ENCODE data around the gene MAGI1. TPM values are rescaled to one million over a fixed set of nuclear protein-coding genes. Genes with fewer than 3 reads are reported as not detected.

Gene MAGI1
- total RNA-seq, 4 donors from 2014 or later = 17.2 to 40.8 (median 28.1) TPM

- Histone ChIP-seq H3K4me3 (no peak overlapping the region), H3K4me1 (peaks cover 0 to 19% (median 0%) of the 10 kb centered on the region in 3 donors), H3K9me3 (no peaks in the 10 kb centered on the region), H3K27ac (peak overlapping the region in 1 of 4 donors; percentile 67), H3K27me3 (no peaks in the 10 kb centered on the region), H3K36me3 (no peaks in the 10 kb centered on the region)
- 55 to 89% methylated on average over 1 of the region's 1 CpG for WGBS, 2 donors (ENCODE audit: low coverage in 1 of 2)
- TF ChIP-seq EP300 (IDR thresholded peaks at IDR 0.05) (no peak), POLR2AphosphoS5 (IDR thresholded peaks at IDR 0.05) (no peak), CTCF (IDR thresholded peaks at IDR 0.05) (no peak), POLR2A (IDR thresholded peaks at IDR 0.05) (no peak)
- ATAC-seq = no peak
Measured at GRCh38 chr3:65888196-65888595, 150.5 kb downstream of the MAGI1 start.

GRCh38 chr3:65886391-65886790 lies 152.3 kb downstream of the MAGI1 start:
- TF ChIP-seq POLR2AphosphoS5 (IDR thresholded peaks at IDR 0.05) = no peak
- no peak for TF ChIP-seq CTCF (IDR thresholded peaks at IDR 0.05)
- TF ChIP-seq POLR2A (IDR thresholded peaks at IDR 0.05) = no peak
- no peak for TF ChIP-seq EP300 (IDR thresholded peaks at IDR 0.05)
- Histone ChIP-seq H3K27me3 (no peaks in the 10 kb centered on the region), H3K36me3 (no peaks in the 10 kb centered on the region), H3K4me1 (peaks cover 0 to 20% (median 0%) of the 10 kb centered on the region in 3 donors), H3K4me3 (no peak overlapping the region), H3K9me3 (no peaks in the 10 kb centered on the region), H3K27ac (no peak overlapping the region)
- ATAC-seq = no peak
- 60 to 78% methylated on average over 1 to 5 of the region's 5 CpGs for WGBS, 2 donors (ENCODE audit: low coverage in 1 of 2)

GRCh38 chr3:65884071-65884470 lies 154.6 kb downstream of the MAGI1 start:
- no peak for ATAC-seq
- TF ChIP-seq POLR2A (IDR thresholded peaks at IDR 0.05) = no peak
- no peak for TF ChIP-seq EP300 (IDR thresholded peaks at IDR 0.05)
- TF ChIP-seq CTCF (IDR thresholded peaks at IDR 0.05) = no peak
- TF ChIP-seq POLR2AphosphoS5 (IDR thresholded peaks at IDR 0.05) = no peak
- Histone ChIP-seq H3K27ac (no peak overlapping the region), H3K27me3 (no peaks in the 10 kb centered on the region), H3K4me3 (no peak overlapping the region), H3K9me3 (no peaks in the 10 kb centered on the region), H3K36me3 (no peaks in the 10 kb centered on the region), H3K4me1 (peaks cover 0 to 13% (median 0%) of the 10 kb centered on the region in 3 donors)
- 59 to 67% methylated on average over 3 to 4 of the region's 4 CpGs for WGBS, 2 donors (ENCODE audit: low coverage in 1 of 2)

- no peak for TF ChIP-seq POLR2AphosphoS5 (IDR thresholded peaks at IDR 0.05)
- no peak for TF ChIP-seq POLR2A (IDR thresholded peaks at IDR 0.05)
- no peak for TF ChIP-seq CTCF (IDR thresholded peaks at IDR 0.05)
- no peak for TF ChIP-seq EP300 (IDR thresholded peaks at IDR 0.05)
- no peak for ATAC-seq
- Histone ChIP-seq H3K36me3 (no peaks in the 10 kb centered on the region), H3K9me3 (no peaks in the 10 kb centered on the region), H3K4me1 (peaks cover 0 to 9% (median 0%) of the 10 kb centered on the region in 3 donors), H3K4me3 (no peak overlapping the region), H3K27ac (no peak overlapping the region), H3K27me3 (no peaks in the 10 kb centered on the region)
- 16% methylated on average over 3 of the region's 3 CpGs; no CpG with 5 or more reads in 1 of the 2 donors for WGBS, 2 donors (ENCODE audit: low coverage in 1 of 2)
Measured at GRCh38 chr3:65883613-65884012, 155.1 kb downstream of the MAGI1 start.

- WGBS, 2 donors (ENCODE audit: low coverage in 1 of 2) = 86 to 98% methylated on average over 4 of the region's 4 CpGs
- Histone ChIP-seq H3K27ac (no peak overlapping the region), H3K36me3 (no peaks in the 10 kb centered on the region), H3K9me3 (no peaks in the 10 kb centered on the region), H3K4me3 (no peak overlapping the region), H3K27me3 (no peaks in the 10 kb centered on the region), H3K4me1 (peaks cover 0 to 9% (median 0%) of the 10 kb centered on the region in 3 donors)
- TF ChIP-seq CTCF (IDR thresholded peaks at IDR 0.05) (no peak), POLR2A (IDR thresholded peaks at IDR 0.05) (no peak), POLR2AphosphoS5 (IDR thresholded peaks at IDR 0.05) (no peak), EP300 (IDR thresholded peaks at IDR 0.05) (no peak)
- no peak for ATAC-seq
Measured at GRCh38 chr3:65880350-65880749, 158.4 kb downstream of the MAGI1 start.
